Right atrium auricular region (tissue), 2 donors: ENCODE measurements around the gene REXO2. TPM values are rescaled to one million over a fixed set of nuclear protein-coding genes. Genes with fewer than 3 reads are reported as not detected.

Experiments
- DNase-seq: peaks from one replicate; pipeline ENCODE4 v3.0.0-alpha.2; 2019; ENCODE audit warnings: low spot score
- H3K27ac ChIP-seq, 2 donors: fragments of 200-600 bp; sonication (generic); 1 replicate in 1 of 2; 2 replicates in 1 of 2; pipeline ENCODE4 v1.5.1; 2016 to 2019
- H3K27me3 ChIP-seq, 2 donors: fragments of 200-600 bp; sonication (generic); one replicate each; pipeline versions ENCODE4 v1.5.1 to v1.6.0; 2017 to 2019
- H3K36me3 ChIP-seq: fragments of 200-600 bp; sonication (generic); one replicate; pipeline ENCODE4 v1.5.1; 2016
- H3K4me1 ChIP-seq, 2 donors: fragments of 200-600 bp; sonication (generic); one replicate each; pipeline versions ENCODE4 v1.5.1 to v1.6.0; 2017 to 2019
- H3K4me3 ChIP-seq, 2 donors: fragments of 200-600 bp; sonication (generic); 1 replicate in 1 of 2; 2 replicates in 1 of 2; pipeline ENCODE4 v1.5.1; 2017 to 2019; ENCODE audit warnings: mild to moderate bottlenecking in 1 of 2, moderate library complexity in 1 of 2
- H3K9me3 ChIP-seq, 2 donors: fragments of 200-600 bp; sonication (generic); one replicate each; pipeline ENCODE4 v1.5.1; 2019
- CTCF ChIP-seq, 2 donors: fragments of 200-600 bp; sonication (generic); IDR thresholded peaks; one replicate each; pipeline ENCODE4 v1.5.1; 2019; ENCODE audit warnings: antibody characterized with exemption in 2 of 2
- total RNA-seq, 2 donors: library from RNA; depleted of rRNA; stranded (reverse); fragments of >200 nt; gene quantifications; one replicate each; pipeline ENCODE4 v1.1.0, GENCODE V29; 2016

REXO2 gene
- total RNA-seq, 2 donors from 2014 or later, result 129 to 144 TPM

GRCh38 chr11:114433376-114433775 is 5.9 kb upstream of the REXO2 start:
- Histone ChIP-seq H3K4me1 (no peaks in the 10 kb centered on the region), H3K36me3 (no peaks in the 10 kb centered on the region), H3K27me3 (no peaks in the 10 kb centered on the region), H3K27ac (no peak overlapping the region), H3K4me3 (no peak overlapping the region), H3K9me3 (no peaks in the 10 kb centered on the region)
- DNase-seq, result no peak
- TF ChIP-seq CTCF (IDR thresholded peaks at IDR 0.05), result no peak

GRCh38 chr11:114438303-114438702 is 964 bp upstream of the REXO2 start:
- DNase-seq, result no peak
- Histone ChIP-seq H3K4me3 (no peak overlapping the region), H3K9me3 (no peaks in the 10 kb centered on the region), H3K4me1 (peaks cover 0 to 17% of the 10 kb centered on the region in 2 donors), H3K27ac (no peak overlapping the region), H3K27me3 (no peaks in the 10 kb centered on the region), H3K36me3 (no peaks in the 10 kb centered on the region)
- no peak for TF ChIP-seq CTCF (IDR thresholded peaks at IDR 0.05)

GRCh38 chr11:114440121-114440860 is 1.0 kb downstream of the REXO2 start:
- no peaks in the 10 kb centered on the region for H3K27me3 ChIP-seq
- H3K4me1 ChIP-seq, result peaks cover 0 to 17% of the 10 kb centered on the region in 2 donors
- peak overlapping the region; percentile 89 to 92 for H3K27ac ChIP-seq
- no peaks in the 10 kb centered on the region for H3K9me3 ChIP-seq
- no peak for TF ChIP-seq CTCF (IDR thresholded peaks at IDR 0.05)
- H3K4me3 ChIP-seq, result peak overlapping the region; percentile 74 to 95
- DNase-seq, result no peak
- H3K36me3 ChIP-seq, result no peaks in the 10 kb centered on the region

- TF ChIP-seq CTCF (IDR thresholded peaks at IDR 0.05), result no peak
- H3K36me3 ChIP-seq, result peaks cover 4% of the 10 kb centered on the region
- no peaks in the 10 kb centered on the region for H3K27me3 ChIP-seq
- H3K4me1 ChIP-seq, result peaks cover 0 to 17% of the 10 kb centered on the region in 2 donors
- peak overlapping the region in 1 of 2 donors; percentile 89 for H3K27ac ChIP-seq
- DNase-seq, result no peak
- H3K9me3 ChIP-seq, result no peaks in the 10 kb centered on the region
- H3K4me3 ChIP-seq, result peak overlapping the region in 1 of 2 donors; percentile 74
These were observed 1.9 kb downstream of the REXO2 start for GRCh38 chr11:114440971-114441763.

GRCh38 chr11:114441921-114442320 is 2.7 kb downstream of the REXO2 start:
- no peak overlapping the region for H3K27ac ChIP-seq
- H3K9me3 ChIP-seq, result no peaks in the 10 kb centered on the region
- peaks cover 0 to 17% of the 10 kb centered on the region in 2 donors for H3K4me1 ChIP-seq
- no peak overlapping the region for H3K4me3 ChIP-seq
- H3K27me3 ChIP-seq, result no peaks in the 10 kb centered on the region
- DNase-seq, result no peak
- no peak for TF ChIP-seq CTCF (IDR thresholded peaks at IDR 0.05)
- peaks cover 9% of the 10 kb centered on the region for H3K36me3 ChIP-seq
